Measurements from ENCODE around the gene EPHA5. TPM values are rescaled to one million over a fixed set of nuclear protein-coding genes. Genes with fewer than 3 reads are reported as not detected.
"Not testable (repeated sequence)": the region's sequence is repeated elsewhere in the genome, so short reads cannot be mapped to it uniquely, and the experiment has no call there.

The EPHA5 gene
- total RNA-seq, 1 experiment from 2014 or later = 1.9 TPM

- no peak overlapping the region for H3K27ac ChIP-seq (ENCODE audit: low read length)
- no peak overlapping the region for H3K4me3 ChIP-seq (ENCODE audit: low read depth in 2 of 2, low read length in 2 of 2)
- POLR2A ChIA-PET = no interaction called here
- in situ Hi-C loops (cut with HindIII; ENCODE audit: low pct_unique_long_range_greater_than_20kb, low sequenced_read_pairs) = no loop called here
- no peak for DNase-seq (ENCODE audit: low read depth, low spot score)
- ATAC-seq = no peak
- no peaks in the 10 kb centered on the region for H3K9me3 ChIP-seq (ENCODE audit: control insufficient read depth, insufficient read depth, low read depth, low read length)
- BruUV-seq (replicated peaks) = no TSS peak
- intact Hi-C loops (cut with micrococcal nuclease; ENCODE audit: unreplicated experiment) = no loop called here
- TF ChIP-seq, protein P1, sequence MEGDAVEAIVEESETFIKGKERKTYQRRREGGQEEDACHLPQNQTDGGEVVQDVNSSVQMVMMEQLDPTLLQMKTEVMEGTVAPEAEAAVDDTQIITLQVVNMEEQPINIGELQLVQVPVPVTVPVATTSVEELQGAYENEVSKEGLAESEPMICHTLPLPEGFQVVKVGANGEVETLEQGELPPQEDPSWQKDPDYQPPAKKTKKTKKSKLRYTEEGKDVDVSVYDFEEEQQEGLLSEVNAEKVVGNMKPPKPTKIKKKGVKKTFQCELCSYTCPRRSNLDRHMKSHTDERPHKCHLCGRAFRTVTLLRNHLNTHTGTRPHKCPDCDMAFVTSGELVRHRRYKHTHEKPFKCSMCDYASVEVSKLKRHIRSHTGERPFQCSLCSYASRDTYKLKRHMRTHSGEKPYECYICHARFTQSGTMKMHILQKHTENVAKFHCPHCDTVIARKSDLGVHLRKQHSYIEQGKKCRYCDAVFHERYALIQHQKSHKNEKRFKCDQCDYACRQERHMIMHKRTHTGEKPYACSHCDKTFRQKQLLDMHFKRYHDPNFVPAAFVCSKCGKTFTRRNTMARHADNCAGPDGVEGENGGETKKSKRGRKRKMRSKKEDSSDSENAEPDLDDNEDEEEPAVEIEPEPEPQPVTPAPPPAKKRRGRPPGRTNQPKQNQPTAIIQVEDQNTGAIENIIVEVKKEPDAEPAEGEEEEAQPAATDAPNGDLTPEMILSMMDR (IDR thresholded peaks at IDR 0.05) = no peak
- H3K4me1 ChIP-seq (ENCODE audit: control insufficient read depth, insufficient read depth, low read length) = no peaks in the 10 kb centered on the region
- CTCF ChIA-PET = no interaction called here
- H3K36me3 ChIP-seq (ENCODE audit: control insufficient read depth, insufficient read depth, low read length) = no peaks in the 10 kb centered on the region
- H3K27me3 ChIP-seq (ENCODE audit: control insufficient read depth, insufficient read depth, low read length) = no peaks in the 10 kb centered on the region
Measured at GRCh38 chr4:65310586-65310985, 359.7 kb downstream of the EPHA5 start.

- H3K27ac ChIP-seq (ENCODE audit: low read length); CTCF ChIA-PET; BruUV-seq (replicated peaks); DNase-seq (ENCODE audit: low read depth, low spot score); intact Hi-C loops (cut with micrococcal nuclease; ENCODE audit: unreplicated experiment); H3K27me3 ChIP-seq (ENCODE audit: control insufficient read depth, insufficient read depth, low read length); H3K4me1 ChIP-seq (ENCODE audit: control insufficient read depth, insufficient read depth, low read length); ATAC-seq; H3K4me3 ChIP-seq (ENCODE audit: low read depth in 2 of 2, low read length in 2 of 2); POLR2A ChIA-PET; in situ Hi-C loops (cut with HindIII; ENCODE audit: low pct_unique_long_range_greater_than_20kb, low sequenced_read_pairs); H3K36me3 ChIP-seq (ENCODE audit: control insufficient read depth, insufficient read depth, low read length); H3K9me3 ChIP-seq (ENCODE audit: control insufficient read depth, insufficient read depth, low read depth, low read length): not testable (repeated sequence)
Measured at GRCh38 chr4:65308626-65309025, 361.7 kb downstream of the EPHA5 start.

GRCh38 chr4:65302145-65302544 is 368.1 kb downstream of the EPHA5 start:
- H3K27me3 ChIP-seq (ENCODE audit: control insufficient read depth, insufficient read depth, low read length) = no peaks in the 10 kb centered on the region
- ChIA-PET POLR2A (no interaction called here), CTCF (no interaction called here)
- TF ChIP-seq POLR2AphosphoS5 (IDR thresholded peaks at IDR 0.05; ENCODE audit: low read depth, low read length) (no peak), TCF7L2 (IDR thresholded peaks at IDR 0.05; ENCODE audit: low read depth, low read length) (no peak), SIN3A (IDR thresholded peaks at IDR 0.05; ENCODE audit: borderline replicate concordance, insufficient read depth, low read depth, low read length) (no peak), REST (IDR thresholded peaks at IDR 0.05; ENCODE audit: insufficient read depth in 1 of 2, low read depth in 2 of 2, low read length in 1 of 2) (no peak)
- TF ChIP-seq, protein P1 (IDR thresholded peaks at IDR 0.05) = no peak
- intact Hi-C loops (cut with micrococcal nuclease; ENCODE audit: unreplicated experiment) = no loop called here
- no peak overlapping the region for H3K4me3 ChIP-seq (ENCODE audit: low read depth in 2 of 2, low read length in 2 of 2)
- H3K36me3 ChIP-seq (ENCODE audit: control insufficient read depth, insufficient read depth, low read length) = no peaks in the 10 kb centered on the region
- no peak overlapping the region for H3K27ac ChIP-seq (ENCODE audit: low read length)
- BruUV-seq (replicated peaks) = no TSS peak
- DNase-seq (ENCODE audit: low read depth, low spot score) (no peak), ATAC-seq (no peak)
- H3K9me3 ChIP-seq (ENCODE audit: control insufficient read depth, insufficient read depth, low read depth, low read length) = no peaks in the 10 kb centered on the region
- in situ Hi-C loops (cut with HindIII; ENCODE audit: low pct_unique_long_range_greater_than_20kb, low sequenced_read_pairs) = no loop called here
- no peaks in the 10 kb centered on the region for H3K4me1 ChIP-seq (ENCODE audit: control insufficient read depth, insufficient read depth, low read length)
